Mammary epithelial cell (primary cell): ENCODE data around the gene DCP2.

Experiments used
- CTCF ChIP-seq, 2 donors: IDR thresholded peaks in 1 of 2; conservative IDR thresholded peaks in 1 of 2; 2 replicates each; pipeline ENCODE4 v1.5.1; 2011 to 2012; ENCODE audit warnings: inconsistent platforms in 2 of 2, low read length in 2 of 2, mild to moderate bottlenecking in 2 of 2, control low read depth in 1 of 2, low read depth in 1 of 2; ENCODE audit not compliant: insufficient read depth in 1 of 2; ENCODE audit errors: extremely low read depth in 1 of 2
- EZH2 ChIP-seq: IDR thresholded peaks from 2 replicates; pipeline ENCODE4 v1.6.1; 2012; ENCODE audit warnings: low read length, inconsistent platforms, borderline replicate concordance

- TF ChIP-seq CTCF (conservative IDR thresholded peaks at IDR 0.05 in 1 of 2, IDR thresholded peaks at IDR 0.05 in 1 of 2; ENCODE audit: extremely low read depth in 1 of 2, insufficient read depth in 1 of 2, low read depth in 1 of 2, low read length in 2 of 2) (no peak), EZH2 (no peak)
Observed at GRCh38 chr5:112971276-112971675, 5.3 kb upstream of the DCP2 start.
